K562 (cell line): ENCODE results near the gene AGK. TPM values are rescaled to one million over a fixed set of nuclear protein-coding genes. Genes with fewer than 3 reads are reported as not detected.

ENCODE experiments used
- ATAC-seq: fragments of 200-7000 bp; cut with Tn5 transposase; 3 replicates; pipeline ENCODE4 v1.9.1; 2020; ENCODE audit warnings: moderate library complexity
- BruUV-seq: library from RNA; stranded (reverse); fragments of 400-500 nt; replicated peaks from 2 replicates; lab custom pipeline; 2021; lab: Mats Ljungman, UMichigan
- CTCF ChIA-PET: fragments of 300-600 bp; formaldehyde crosslinking; extraction: SDS; loops from one replicate; lab custom pipeline; 2021; ENCODE audit warnings: low intra/inter-chr PET ratio; lab: Yijun Ruan, JAX
- POLR2A ChIA-PET: fragments of 300-600, 350-650 bp; sonication (Branson Sonifier 250); formaldehyde crosslinking; extraction: SDS; loops from one replicate; lab custom pipeline; 2021; ENCODE audit warnings: antibody characterized with exemption, inconsistent platforms; lab: Yijun Ruan, JAX
- DNase-seq, 4 experiments: peaks; one replicate each; pipeline versions ENCODE4 v3.0.0 to v3.0.0-alpha.2; 2011 to 2018; ENCODE audit warnings: low spot score in 3 of 4, mixed read lengths in 3 of 4; ENCODE audit errors: extremely low read depth in 1 of 4
- FAIRE-seq: peaks from 2 replicates; lab custom pipeline; 2011; peaks lifted over from hg19 to GRCh38; lab: Jason Lieb, UNC
- H2AFZ ChIP-seq: 2 replicates; pipeline ENCODE4 v1.6.0; 2011; ENCODE audit warnings: low read depth, low read length, control low read depth, inconsistent platforms
- H3K27ac ChIP-seq: fragments of 200-600 bp; 3 replicates; pipeline ENCODE4 v1.8.0; 2011; ENCODE audit warnings: low read depth, mild to moderate bottlenecking, control low read depth, inconsistent platforms, low read length, moderate library complexity, mixed read lengths; ENCODE audit errors: extremely low read depth
- H3K27me3 ChIP-seq, 2 experiments: fragments of 300-600 bp in 1 of 2; 2 replicates in 1 of 2; 3 replicates in 1 of 2; pipeline versions ENCODE4 v1.6.0 to v1.8.0; 2011; ENCODE audit warnings: inconsistent platforms in 2 of 2, low read length in 2 of 2, mild to moderate bottlenecking in 1 of 2, mixed read lengths in 1 of 2, moderate library complexity in 1 of 2; ENCODE audit not compliant: control insufficient read depth in 2 of 2, insufficient read depth in 2 of 2
- H3K36me3 ChIP-seq: fragments of 300-600 bp; 3 replicates; pipeline ENCODE4 v1.8.0; 2011; ENCODE audit warnings: mild to moderate bottlenecking, low read length, inconsistent platforms; ENCODE audit not compliant: control insufficient read depth, insufficient read depth
- H3K4me1 ChIP-seq, 2 experiments: fragments of 200-600 bp in 1 of 2; replicated peaks in 1 of 2; 2 replicates in 1 of 2; 3 replicates in 1 of 2; pipeline versions ENCODE4 v1.5.1 to v1.8.0; 2011; ENCODE audit warnings: inconsistent platforms in 2 of 2, low read length in 2 of 2, mild to moderate bottlenecking in 1 of 2, mixed read lengths in 1 of 2, moderate library complexity in 1 of 2; ENCODE audit not compliant: control insufficient read depth in 2 of 2, insufficient read depth in 2 of 2
- H3K4me2 ChIP-seq: 2 replicates; pipeline ENCODE4 v1.6.1; 2011; ENCODE audit warnings: low read length, control low read depth, inconsistent platforms, mixed read lengths; ENCODE audit not compliant: insufficient read depth
- H3K4me3 ChIP-seq: fragments of 200-600 bp; sonication (generic), shearing (Covaris generic); 2 replicates; pipeline ENCODE4 v1.5.1; 2016; ENCODE audit warnings: control low read depth, inconsistent platforms
- H3K79me2 ChIP-seq: fragments of 200-600 bp; 3 replicates; pipeline ENCODE4 v1.8.0; 2011; ENCODE audit warnings: low read length, inconsistent platforms; ENCODE audit not compliant: control insufficient read depth, insufficient read depth
- H3K9ac ChIP-seq, 2 experiments: 2 replicates each; pipeline versions ENCODE4 v1.6.0 to v1.6.1; 2011; ENCODE audit warnings: low read depth in 2 of 2, low read length in 2 of 2, control low read depth in 1 of 2, inconsistent platforms in 1 of 2, mild to moderate bottlenecking in 1 of 2, mixed read lengths in 1 of 2; ENCODE audit not compliant: insufficient read depth in 1 of 2
- H3K9me1 ChIP-seq: one replicate; pipeline ENCODE4 v1.6.0; 2011; ENCODE audit warnings: inconsistent platforms, mild to moderate bottlenecking, low read length, moderate library complexity; ENCODE audit not compliant: control insufficient read depth, insufficient read depth
- H3K9me3 ChIP-seq: replicated peaks from 2 replicates; pipeline ENCODE4 v1.5.1; 2011; ENCODE audit warnings: low read depth, low read length, inconsistent platforms; ENCODE audit not compliant: control insufficient read depth, insufficient read depth
- H4K20me1 ChIP-seq: replicated peaks from 2 replicates; pipeline ENCODE4 v1.6.1; 2011; ENCODE audit warnings: low read length, inconsistent platforms, mixed read lengths; ENCODE audit not compliant: control insufficient read depth, insufficient read depth
- CCNT2 ChIP-seq: IDR thresholded peaks from 2 replicates; pipeline ENCODE4 v1.6.1; 2011; ENCODE audit warnings: borderline replicate concordance, low read depth, mild to moderate bottlenecking, moderate library complexity, mixed read lengths, low read length; ENCODE audit not compliant: insufficient read length; ENCODE audit errors: extremely low read depth
- CSDE1 ChIP-seq, 2 experiments: fragments of 450-650 bp; IDR thresholded peaks; 2 replicates each; pipeline ENCODE4 v1.6.1; 2016; ENCODE audit warnings: mild to moderate bottlenecking in 1 of 2
- MAFG ChIP-seq: fragments of 450-650 bp; conservative IDR thresholded peaks from 2 replicates; pipeline ENCODE4 v1.6.1; 2016; ENCODE audit warnings: missing genetic modification characterization, missing compliant biosample characterization
- PURB ChIP-seq: sonication (generic); formaldehyde crosslinking; IDR thresholded peaks from 2 replicates; pipeline ENCODE4 v1.9.0; 2021; ENCODE audit warnings: low read depth, mild to moderate bottlenecking, missing genetic modification reagents
- STAG1 ChIP-seq: sonication (generic); formaldehyde crosslinking; IDR thresholded peaks from 2 replicates; pipeline ENCODE4 v1.5.0; 2020; ENCODE audit warnings: missing genetic modification reagents, borderline replicate concordance
- TRIM24 ChIP-seq, 2 experiments: fragments of 450-650 bp; IDR thresholded peaks; 2 replicates each; pipeline ENCODE4 v1.6.1; 2016
- ZNF316 ChIP-seq: fragments of 450-650 bp; IDR thresholded peaks from 2 replicates; pipeline ENCODE4 v1.6.1; 2016
- ZNF347 ChIP-seq: fragments of 450-650 bp; formaldehyde crosslinking; IDR thresholded peaks from 2 replicates; pipeline ENCODE4 v1.4.0; 2020; ENCODE audit warnings: low read depth, mild to moderate bottlenecking, moderate library complexity
- WGBS: fragments of 100-300 bp; shearing (Covaris generic); methylation state at CpG from one replicate; pipeline ENCODE4 v1.1.6; 2016; ENCODE audit warnings: low coverage, mixed read lengths; ENCODE audit not compliant: insufficient coverage; ENCODE audit errors: missing lambda C conversion rate; 5-methylcytosine and 5-hydroxymethylcytosine counted together
- in situ Hi-C: fragments of 300-500 bp; cut with MboI; formaldehyde crosslinking; loops from 4 replicates; pipeline ENCODE4 v1.15.0; 2018; ENCODE audit warnings: inconsistent platforms, mixed read lengths
- intact Hi-C: fragments of 100-400 bp; cut with micrococcal nuclease; formaldehyde crosslinking; loops from 2 replicates; pipeline ENCODE4 v1.14.2; 2022
- polyA plus RNA-seq, 8 experiments: library from polyadenylated mRNA; depleted of rRNA in 4 of 8; stranded (reverse) in 5 of 8; unstranded in 3 of 8; fragments of >200 nt; fragmentation: Nextera tagmentation in 2 of 8; fragmentation: Illumina TruSeq in 1 of 8; extraction: Ambion mirVana in 2 of 8; extraction: Trizol in 1 of 8; gene quantifications; 2 replicates each; pipeline versions ENCODE4 v1.2.1 to v1.2.3, GENCODE V29; 2011 to 2014; ENCODE audit warnings: inconsistent platforms in 1 of 8, missing spikeins in 1 of 8
- total RNA-seq, 7 experiments: library from RNA; depleted of rRNA in 6 of 7; stranded (reverse); fragments of >200 nt in 6 of 7; fragmentation: Illumina TruSeq in 2 of 7; extraction: Trizol in 2 of 7; gene quantifications; 2 replicates each; pipeline versions ENCODE4 v1.2.1 to v1.2.3, GENCODE V29; 2011 to 2021; ENCODE audit warnings: low replicate concordance in 1 of 7

The AGK gene
- total and polyA plus RNA-seq, 9 of the 15 experiments (the other 6 are each of a cell fraction or from before 2014, with no cell fraction given): 50.7 to 128 (median 71.8) TPM

GRCh38 chr7:141624763-141625162 lies 73.6 kb downstream of the AGK start (continued):
- TF ChIP-seq MAFG: no peak
- TF ChIP-seq CSDE1 (IDR thresholded peaks at IDR 0.05): no peak
- no peak for TF ChIP-seq STAG1 (CRISPR knock-in tag)
- no peak for TF ChIP-seq CCNT2
- no peak for TF ChIP-seq PURB (CRISPR knock-in tag)
- no peak for TF ChIP-seq TRIM24 (IDR thresholded peaks at IDR 0.05)
- TF ChIP-seq, all 486 proteins: peak for 0

- H2AFZ ChIP-seq: no peak overlapping the region
- CTCF ChIA-PET: no interaction called here
- POLR2A ChIA-PET: interaction anchor here (1.0 to 1.1 kb wide), 2 partner anchors 10 to 24 kb away, joined by 3 read pairs; no protein-coding TSS in a partner anchor
- no peak overlapping the region for H3K27ac ChIP-seq
- H3K4me2 ChIP-seq: no peak overlapping the region
- intact Hi-C loops (no loop called here), in situ Hi-C loops (no loop called here)
- no peaks in the 10 kb centered on the region for H3K79me2 ChIP-seq
- H3K9me1 ChIP-seq: no peaks in the 10 kb centered on the region
- H3K36me3 ChIP-seq: peaks cover 21% of the 10 kb centered on the region; the same call in 2 of the 3 replicates
- no peak overlapping the region for H3K9ac ChIP-seq
- no peak for TF ChIP-seq ZNF347
- peak; percentile 36; the same call in 1 of the 2 replicates for TF ChIP-seq ZNF316
- DNase-seq (no peak), ATAC-seq (no peak), FAIRE-seq (no peak)
- BruUV-seq: no TSS peak
- H3K4me1 ChIP-seq: peaks cover 0 to 3% of the 10 kb centered on the region in 2 experiments; a peak in 3 of 5 replicates
- no peak overlapping the region for H3K4me3 ChIP-seq
- WGBS: 62% methylated on average over 4 of the region's 4 CpGs
- no peaks in the 10 kb centered on the region for H3K27me3 ChIP-seq
- H4K20me1 ChIP-seq: no peaks in the 10 kb centered on the region
- no peaks in the 10 kb centered on the region for H3K9me3 ChIP-seq
Observed at GRCh38 chr7:141630621-141631020, 79.4 kb downstream of the AGK start.
